Cardiac septum (tissue), 1 donor: ENCODE measurements around the gene GPR62. TPM values are rescaled to one million over a fixed set of nuclear protein-coding genes. Genes with fewer than 3 reads are reported as not detected.
A peak's percentile ranks its signal among the peaks of the same experiment; 100 is the strongest.
"Not testable (repeated sequence)": the region's sequence is repeated elsewhere in the genome, so short reads cannot be mapped to it uniquely, and the experiment has no call there.

Source experiments
- DNase-seq: peaks from one replicate; pipeline ENCODE4 v3.0.0-alpha.2; 2020; ENCODE audit warnings: low spot score
- intact Hi-C: fragments of 100-400 bp; cut with DNase I; formaldehyde crosslinking; loops from one replicate; pipeline ENCODE4 v1.14.0; 2022
- total RNA-seq: library from RNA; stranded (reverse); fragmentation: NEBNext Ultra II Directional; extraction: Animal tissue kit (Norgen Biotek cat#: 25700); gene quantifications from one replicate; pipeline ENCODE4 v1.2.1, GENCODE V29; 2021
- donor health status: DM: no; HTN: no; CAD: no.

Gene GPR62
- total RNA-seq, 1 donor from 2014 or later: 0.16 TPM

- intact Hi-C loops: no loop called here
- DNase-seq: no peak
These were observed 29.1 kb downstream of the GPR62 start for GRCh38 chr3:51984269-51984647.

- intact Hi-C loops: no loop called here
These were observed 29.9 kb downstream of the GPR62 start for GRCh38 chr3:51985063-51985462.

GRCh38 chr3:51986010-51986947 lies 31.1 kb downstream of the GPR62 start:
- intact Hi-C loops: no loop called here
- DNase-seq: no peak

More at GRCh38 chr3:51985063-51985462, 29.9 kb downstream of the GPR62 start:
- DNase-seq: no peak

GRCh38 chr3:51987568-51987967 lies 32.4 kb downstream of the GPR62 start:
- DNase-seq: no peak
- intact Hi-C loops: no loop called here

- no peak for DNase-seq
- intact Hi-C loops: no loop called here
These were observed 33.3 kb downstream of the GPR62 start for GRCh38 chr3:51988286-51989146.

- intact Hi-C loops: not testable (repeated sequence)
- DNase-seq: peak; percentile 62
These were observed 35.4 kb downstream of the GPR62 start for GRCh38 chr3:51990501-51990971.

- DNase-seq: no peak
- intact Hi-C loops: no loop called here
These were observed 37.0 kb downstream of the GPR62 start for GRCh38 chr3:51992017-51992682.

GRCh38 chr3:51993657-51994056 lies 38.5 kb downstream of the GPR62 start:
- intact Hi-C loops, DNase-seq: not testable (repeated sequence)

- no peak for DNase-seq
- intact Hi-C loops: no loop called here
These were observed 39.3 kb downstream of the GPR62 start for GRCh38 chr3:51994530-51994929.

- intact Hi-C loops: loop anchor here (1.0 kb wide), 1 partner anchor 53 kb away; the partner anchor contains the start of gene PARP3
These were observed 40.4 kb downstream of the GPR62 start, which contains the start of gene RPL29 for GRCh38 chr3:51995346-51996163. Gene RPL29 (minus strand): TSS chr3:51995895. CDS start chr3:51995461, 434 bp downstream.

GRCh38 chr3:51997172-51997571 lies 42.0 kb downstream of the GPR62 start:
- DNase-seq: no peak
- intact Hi-C loops: no loop called here

More at GRCh38 chr3:51995346-51996163, 40.4 kb downstream of the GPR62 start, which contains the start of gene RPL29:
- peak; percentile 96 for DNase-seq

- DNase-seq: no peak
- intact Hi-C loops: no loop called here
These were observed 42.9 kb downstream of the GPR62 start for GRCh38 chr3:51997935-51998596.

GRCh38 chr3:51998774-51999173 lies 43.6 kb downstream of the GPR62 start:
- DNase-seq: no peak
- intact Hi-C loops: no loop called here

GRCh38 chr3:51999846-52000245 lies 44.7 kb downstream of the GPR62 start:
- no peak for DNase-seq
- intact Hi-C loops: loop anchor here (10.0 kb wide), 2 partner anchors 215 to 335 kb away; no protein-coding TSS in a partner anchor

- DNase-seq: peak; percentile 89
- intact Hi-C loops: loop anchor here (1.0 to 10.0 kb wide), 3 partner anchors 143 to 333 kb away; no protein-coding TSS in a partner anchor
These were observed 46.3 kb downstream of the GPR62 start for GRCh38 chr3:52001443-52001974.

- no peak for DNase-seq
These were observed 47.6 kb downstream of the GPR62 start for GRCh38 chr3:52002748-52003147.

GRCh38 chr3:52004163-52004787 lies 49.1 kb downstream of the GPR62 start:
- no peak for DNase-seq
- intact Hi-C loops: loop anchor here (1.0 to 10.0 kb wide), 4 partner anchors 49 to 331 kb away; no protein-coding TSS in a partner anchor

More at GRCh38 chr3:52002748-52003147, 47.6 kb downstream of the GPR62 start:
- intact Hi-C loops: loop anchor here (10.0 kb wide), 2 partner anchors 212 to 332 kb away; no protein-coding TSS in a partner anchor
